ENCODE results near the gene METTL25B. TPM values are rescaled to one million over a fixed set of nuclear protein-coding genes. Genes with fewer than 3 reads are reported as not detected.
"Not testable (repeated sequence)": the region's sequence is repeated elsewhere in the genome, so short reads cannot be mapped to it uniquely, and the experiment has no call there.

METTL25B gene
- total and polyA plus RNA-seq, 10 of the 15 experiments (the other 5 are each of a cell fraction or from before 2014, with no cell fraction given): 5.9 to 25.2 (median 13.5) TPM

GRCh38 chr1:156760796-156761104 is 32.5 kb downstream of the METTL25B start (continued):
- TF ChIP-seq TCF3 (IDR thresholded peaks at IDR 0.05; ENCODE audit: borderline replicate concordance, insufficient read depth, low read depth, low read length) (no peak), CBX3 (IDR thresholded peaks at IDR 0.05; ENCODE audit: borderline replicate concordance, low read depth) (no peak), STAT3 (IDR thresholded peaks at IDR 0.05; ENCODE audit: low read depth, low read length) (no peak), MEF2A (IDR thresholded peaks at IDR 0.05; ENCODE audit: insufficient read depth, low read depth, low read length) (no peak), ATF7 (IDR thresholded peaks at IDR 0.05; ENCODE audit: low read depth) (no peak), CHD4 (IDR thresholded peaks at IDR 0.05) (no peak), MTA3 (IDR thresholded peaks at IDR 0.05; ENCODE audit: borderline replicate concordance, low read length) (no peak)

- H3K27ac ChIP-seq (ENCODE audit: control insufficient read depth, insufficient read depth); H3K4me3 ChIP-seq; in situ Hi-C loops (cut with MboI); H3K36me3 ChIP-seq (ENCODE audit: control insufficient read depth in 2 of 2, insufficient read depth in 2 of 2, low read length in 1 of 2); H4K20me1 ChIP-seq (ENCODE audit: control insufficient read depth, insufficient read depth); BruUV-seq (replicated peaks); H2AFZ ChIP-seq (ENCODE audit: control insufficient read depth, low read depth, low read length); H3K27me3 ChIP-seq (replicated peaks in 1 of 2; ENCODE audit: control insufficient read depth in 2 of 2, insufficient read depth in 2 of 2, low read length in 1 of 2); H3K9ac ChIP-seq (ENCODE audit: control insufficient read depth, insufficient read depth, low read length); FAIRE-seq; ATAC-seq; H3K9me3 ChIP-seq (replicated peaks; ENCODE audit: control insufficient read depth, insufficient read depth, low read length); DNase-seq (ENCODE audit: low read depth, low spot score); H3K4me2 ChIP-seq (ENCODE audit: control insufficient read depth, insufficient read depth); H3K4me1 ChIP-seq (ENCODE audit: control insufficient read depth, insufficient read depth, low read length): not testable (repeated sequence)
- ChIA-PET SMC1A (ENCODE audit: uncharacterized antibody, unreplicated experiment) (interaction anchor here (3.1 to 11.8 kb wide), 3 partner anchors 13 to 38 kb away, joined by 24 to 108 read pairs (median 36); partner anchors contain the start of genes HDGF, ISG20L2, METTL25B and MRPL24), RAD21 (ENCODE audit: unreplicated experiment) (interaction anchor here (0.7 to 5.0 kb wide), 4 partner anchors 14 to 636 kb away, joined by 3 to 59 read pairs (median 40); partner anchors contain the start of genes HDGF, ISG20L2, METTL25B and MRPL24), CTCF (interaction anchor here (0.6 to 9.6 kb wide), 4 partner anchors 10 to 138 kb away, joined by 3 to 152 read pairs (median 20); partner anchors contain the start of genes HDGF, ISG20L2 and METTL25B), POLR2A (interaction anchor here (0.6 to 6.9 kb wide), 5 partner anchors 9 to 257 kb away, joined by 3 to 71 read pairs (median 3); partner anchors contain the start of genes ISG20L2 and METTL25B)
- over 99% methylated on average over 11 of the region's 15 CpGs for WGBS (ENCODE audit: insufficient coverage, insufficient replicate concordance, low lambda C conversion rate, missing lambda C conversion rate)
- H3K79me2 ChIP-seq (ENCODE audit: control insufficient read depth, insufficient read depth, low read length): peaks cover 37% of the 10 kb centered on the region
- intact Hi-C loops (cut with micrococcal nuclease; ENCODE audit: unreplicated experiment): loop anchor here (5.0 kb wide), 1 partner anchor 263 kb away; the partner anchor contains the start of gene MEF2D
Observed at GRCh38 chr1:156765136-156765535, 36.9 kb downstream of the METTL25B start.

Measured in GM12878 (cell line).